ENCODE data around the gene GYS1.
"Not testable (repeated sequence)": the region's sequence is repeated elsewhere in the genome, so short reads cannot be mapped to it uniquely, and the experiment has no call there.

The GYS1 gene

DNA sequence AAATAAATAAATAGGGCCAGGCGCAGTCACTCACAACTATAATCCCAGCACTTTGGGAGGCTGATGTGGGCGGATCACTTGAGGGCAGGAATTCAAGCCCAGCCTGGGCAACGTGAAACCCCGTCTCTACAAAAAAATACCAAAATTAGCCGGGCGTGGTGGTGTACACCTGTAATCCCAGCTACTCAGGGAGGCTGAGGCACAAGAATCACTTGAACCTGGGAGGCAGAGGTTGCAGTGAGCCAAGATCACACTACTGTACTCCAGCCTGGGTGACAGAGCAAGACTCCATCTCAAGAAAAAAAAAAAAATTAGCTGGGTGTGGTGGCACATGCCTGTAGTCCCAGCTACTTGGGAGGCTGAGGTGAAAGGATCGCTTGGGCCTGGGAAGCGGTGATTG is 67.2 kb downstream of the GYS1 start:
- TF ChIP-seq ZFHX2 (tag by site-specific recombination; conservative IDR thresholded peaks at IDR 0.05) (peak; percentile 22; the same call in 1 of the 2 replicates), ZNF664 (tag by site-specific recombination; IDR thresholded peaks at IDR 0.05) (peak; percentile 71)
- ChIA-PET POLR2A (interaction anchor here (0.6 to 2.0 kb wide), 4 partner anchors 27 to 205 kb away, joined by 3 to 5 read pairs (median 3); partner anchors contain the start of gene PPP1R15A), CTCF (interaction anchor here (0.9 to 2.4 kb wide), 3 partner anchors 45 to 203 kb away, joined by 4 to 8 read pairs (median 5); partner anchors contain the start of gene RUVBL2)
- H3K36me3 ChIP-seq (ENCODE audit: control insufficient read depth in 2 of 2, insufficient read depth in 1 of 2, low read length in 2 of 2): peaks cover 3 to 20% of the 10 kb centered on the region in 2 experiments; a peak in 2 of 3 replicates
- H3K4me1 ChIP-seq (ENCODE audit: control insufficient read depth, insufficient read depth, low read length); H3K9me3 ChIP-seq (ENCODE audit: control insufficient read depth, insufficient read depth, low read depth, low read length); H3K27ac ChIP-seq (ENCODE audit: extremely low read depth, low read depth, low read length); H3K4me3 ChIP-seq (ENCODE audit: low read depth, low read length): not testable (repeated sequence)

- no peaks in the 10 kb centered on the region for H3K4me1 ChIP-seq (ENCODE audit: control insufficient read depth, insufficient read depth, low read length)
- H3K36me3 ChIP-seq (ENCODE audit: control insufficient read depth in 2 of 2, insufficient read depth in 1 of 2, low read length in 2 of 2): peaks cover 7 to 23% of the 10 kb centered on the region in 2 experiments; a peak in 2 of 3 replicates
- no peaks in the 10 kb centered on the region for H3K9me3 ChIP-seq (ENCODE audit: control insufficient read depth, insufficient read depth, low read depth, low read length)
- no peak overlapping the region for H3K4me3 ChIP-seq (ENCODE audit: low read depth, low read length)
- no peak overlapping the region for H3K27ac ChIP-seq (ENCODE audit: extremely low read depth, low read depth, low read length)
- ChIA-PET POLR2A (interaction anchor here (0.6 to 2.0 kb wide), 4 partner anchors 28 to 205 kb away, joined by 3 to 5 read pairs (median 3); partner anchors contain the start of gene PPP1R15A), CTCF (interaction anchor here (0.9 to 2.4 kb wide), 2 partner anchors 45 to 68 kb away, joined by 5 to 8 read pairs; partner anchors contain the start of gene RUVBL2)
- TF ChIP-seq ZNF335 (tag by site-specific recombination; conservative IDR thresholded peaks at IDR 0.05) (peak; percentile 59), ZNF449 (tag by site-specific recombination; IDR thresholded peaks at IDR 0.05) (0 out of 2 replicates have a peak, but pooled peaks have one; percentile 16), KLF1 (tag by site-specific recombination; IDR thresholded peaks at IDR 0.05) (peak; percentile 42), GLI2 (tag by site-specific recombination; IDR thresholded peaks at IDR 0.05; ENCODE audit: borderline replicate concordance, low read depth) (no peak), ZNF362 (tag by site-specific recombination; IDR thresholded peaks at IDR 0.05) (peak; percentile 82; the same call in 1 of the 2 replicates)
- TF ChIP-seq, protein P1, sequence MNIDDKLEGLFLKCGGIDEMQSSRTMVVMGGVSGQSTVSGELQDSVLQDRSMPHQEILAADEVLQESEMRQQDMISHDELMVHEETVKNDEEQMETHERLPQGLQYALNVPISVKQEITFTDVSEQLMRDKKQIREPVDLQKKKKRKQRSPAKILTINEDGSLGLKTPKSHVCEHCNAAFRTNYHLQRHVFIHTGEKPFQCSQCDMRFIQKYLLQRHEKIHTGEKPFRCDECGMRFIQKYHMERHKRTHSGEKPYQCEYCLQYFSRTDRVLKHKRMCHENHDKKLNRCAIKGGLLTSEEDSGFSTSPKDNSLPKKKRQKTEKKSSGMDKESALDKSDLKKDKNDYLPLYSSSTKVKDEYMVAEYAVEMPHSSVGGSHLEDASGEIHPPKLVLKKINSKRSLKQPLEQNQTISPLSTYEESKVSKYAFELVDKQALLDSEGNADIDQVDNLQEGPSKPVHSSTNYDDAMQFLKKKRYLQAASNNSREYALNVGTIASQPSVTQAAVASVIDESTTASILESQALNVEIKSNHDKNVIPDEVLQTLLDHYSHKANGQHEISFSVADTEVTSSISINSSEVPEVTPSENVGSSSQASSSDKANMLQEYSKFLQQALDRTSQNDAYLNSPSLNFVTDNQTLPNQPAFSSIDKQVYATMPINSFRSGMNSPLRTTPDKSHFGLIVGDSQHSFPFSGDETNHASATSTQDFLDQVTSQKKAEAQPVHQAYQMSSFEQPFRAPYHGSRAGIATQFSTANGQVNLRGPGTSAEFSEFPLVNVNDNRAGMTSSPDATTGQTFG (tag by site-specific recombination; IDR thresholded peaks at IDR 0.05; ENCODE audit: borderline replicate concordance): no peak
Observed at GRCh38 chr19:48925240-48925843, 67.8 kb downstream of the GYS1 start.

DNA sequence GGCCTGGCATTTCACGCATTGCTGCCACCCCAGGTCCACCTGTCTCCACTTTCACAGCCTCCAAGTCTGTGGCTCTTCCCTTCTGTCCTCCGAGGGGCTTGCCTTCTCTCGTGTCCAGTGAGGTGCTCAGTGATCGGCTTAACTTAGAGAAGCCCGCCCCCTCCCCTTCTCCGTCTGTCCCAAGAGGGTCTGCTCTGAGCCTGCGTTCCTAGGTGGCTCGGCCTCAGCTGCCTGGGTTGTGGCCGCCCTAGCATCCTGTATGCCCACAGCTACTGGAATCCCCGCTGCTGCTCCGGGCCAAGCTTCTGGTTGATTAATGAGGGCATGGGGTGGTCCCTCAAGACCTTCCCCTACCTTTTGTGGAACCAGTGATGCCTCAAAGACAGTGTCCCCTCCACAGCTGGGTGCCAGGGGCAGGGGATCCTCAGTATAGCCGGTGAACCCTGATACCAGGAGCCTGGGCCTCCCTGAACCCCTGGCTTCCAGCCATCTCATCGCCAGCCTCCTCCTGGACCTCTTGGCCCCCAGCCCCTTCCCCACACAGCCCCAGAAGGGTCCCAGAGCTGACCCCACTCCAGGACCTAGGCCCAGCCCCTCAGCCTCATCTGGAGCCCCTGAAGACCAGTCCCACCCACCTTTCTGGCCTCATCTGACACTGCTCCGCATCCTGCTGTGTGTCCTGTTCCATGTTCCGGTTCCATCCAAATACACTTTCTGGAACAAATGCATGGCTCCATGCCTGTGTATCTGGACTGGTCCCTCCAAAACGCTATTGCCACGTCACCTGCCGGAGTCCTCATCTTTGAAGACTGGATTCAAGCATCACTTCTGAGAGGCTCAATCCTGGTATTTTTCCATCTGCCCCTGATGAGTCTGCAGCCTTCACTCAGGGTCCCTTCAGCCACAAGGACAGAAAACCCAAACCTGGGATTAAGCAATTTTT is 70.3 kb downstream of the GYS1 start:
- Histone ChIP-seq H3K36me3 (ENCODE audit: control insufficient read depth in 2 of 2, insufficient read depth in 1 of 2, low read length in 2 of 2) (peaks cover 15 to 40% of the 10 kb centered on the region in 2 experiments; a peak in 2 of 3 replicates), H3K27ac (ENCODE audit: extremely low read depth, low read depth, low read length) (no peak overlapping the region), H3K9me3 (ENCODE audit: control insufficient read depth, insufficient read depth, low read depth, low read length) (no peaks in the 10 kb centered on the region), H3K4me3 (ENCODE audit: low read depth, low read length) (no peak overlapping the region), H3K4me1 (ENCODE audit: control insufficient read depth, insufficient read depth, low read length) (no peaks in the 10 kb centered on the region)
- CTCF ChIA-PET: no interaction called here
- POLR2A ChIA-PET: interaction anchor here (0.7 kb wide), 1 partner anchor 369 kb away, joined by 3 read pairs; no protein-coding TSS in a partner anchor
- TF ChIP-seq ZSCAN5A (tag by site-specific recombination; IDR thresholded peaks at IDR 0.05) (no peak), ZNF449 (tag by site-specific recombination; IDR thresholded peaks at IDR 0.05) (peak; percentile 93)

Data from HEK293 (cell line).